HCT116 (cell line): ENCODE results near the gene ABCA1. TPM values are rescaled to one million over a fixed set of nuclear protein-coding genes. Genes with fewer than 3 reads are reported as not detected.
"Not testable (repeated sequence)": the region's sequence is repeated elsewhere in the genome, so short reads cannot be mapped to it uniquely, and the experiment has no call there.

Source experiments
- ATAC-seq: fragments of 200-7000 bp; cut with Tn5 transposase; 2 replicates; pipeline ENCODE4 v1.9.1; 2020; ENCODE audit warnings: mild to moderate bottlenecking, moderate library complexity
- BruUV-seq: library from RNA; stranded (reverse); fragments of 400-500 nt; replicated peaks from 2 replicates; lab custom pipeline; 2021; lab: Mats Ljungman, UMichigan
- CTCF ChIA-PET: fragments of 300-600 bp; sonication (Branson Sonifier 250); formaldehyde crosslinking; loops from one replicate; lab custom pipeline; 2021; ENCODE audit warnings: antibody characterized with exemption; lab: Charles Lee
- POLR2A ChIA-PET: fragments of 300-600, 350-600 bp; sonication (Branson Sonifier 250); formaldehyde crosslinking; loops from one replicate; lab custom pipeline; 2021; ENCODE audit warnings: antibody characterized with exemption; lab: Charles Lee
- RAD21 ChIA-PET, 2 experiments: fragments of 300-600 bp; sonication (Branson Sonifier 250); formaldehyde crosslinking; loops; one replicate each; lab custom pipeline; 2023; ENCODE audit warnings: low total read pairs in 2 of 2; ENCODE audit not compliant: uncharacterized antibody in 2 of 2, unreplicated experiment in 2 of 2, low non-redundant PET in 1 of 2; lab: Charles Lee
- DNase-seq: peaks from one replicate; pipeline ENCODE4 v3.0.0-alpha.2; 2010; ENCODE audit warnings: low read depth, low spot score
- H2AFZ ChIP-seq: fragments of 200-600 bp; shearing (Covaris generic), sonication (generic); 2 replicates; pipeline ENCODE4 v1.6.1; 2017; ENCODE audit warnings: low read depth, mixed run types, mixed read lengths, antibody characterized with exemption, low read length; ENCODE audit not compliant: poor library complexity, severe bottlenecking
- H3K27ac ChIP-seq: 2 replicates; pipeline ENCODE4 v1.5.1; 2012; ENCODE audit warnings: low read depth, low read length
- H3K27me3 ChIP-seq: fragments of 200-600 bp; sonication (generic); 2 replicates; pipeline ENCODE4 v1.6.1; 2016; ENCODE audit warnings: mixed run types, low read length, mixed read lengths; ENCODE audit not compliant: insufficient read depth
- H3K36me3 ChIP-seq, 2 experiments: fragments of 200-500 bp in 1 of 2; fragments of 200-600 bp in 1 of 2; sonication (Bioruptor generic) in 1 of 2; sonication (generic) in 1 of 2; 2 replicates each; pipeline versions ENCODE4 v1.5.1 to v1.6.1; 2014 to 2016; ENCODE audit warnings: low read length in 2 of 2, inconsistent platforms in 1 of 2, mixed read lengths in 1 of 2, mixed run types in 1 of 2; ENCODE audit not compliant: insufficient read depth in 2 of 2, control insufficient read depth in 1 of 2
- H3K4me1 ChIP-seq, 2 experiments: fragments of 200-600 bp in 1 of 2; sonication (generic) in 1 of 2; 2 replicates each; pipeline versions ENCODE4 v1.5.1 to v1.6.1; 2012 to 2017; ENCODE audit warnings: low read length in 2 of 2, inconsistent platforms in 1 of 2, mild to moderate bottlenecking in 1 of 2, mixed read lengths in 1 of 2, mixed run types in 1 of 2, moderate library complexity in 1 of 2; ENCODE audit not compliant: insufficient read depth in 2 of 2, control insufficient read depth in 1 of 2
- H3K4me2 ChIP-seq: fragments of 200-600 bp; sonication (generic); 2 replicates; pipeline ENCODE4 v1.6.1; 2017; ENCODE audit warnings: mixed run types, low read length, mixed read lengths
- H3K4me3 ChIP-seq, 2 experiments: fragments of 200-600 bp in 1 of 2; sonication (generic) in 1 of 2; replicated peaks in 1 of 2; 2 replicates each; pipeline ENCODE4 v1.5.1; 2011 to 2016; ENCODE audit warnings: low read length in 2 of 2, control low read depth in 1 of 2, low read depth in 1 of 2, mild to moderate bottlenecking in 1 of 2, mixed read lengths in 1 of 2, mixed run types in 1 of 2
- H3K79me2 ChIP-seq: fragments of 200-600 bp; sonication (generic); 2 replicates; pipeline ENCODE4 v1.6.1; 2017; ENCODE audit warnings: mild to moderate bottlenecking, mixed run types, low read length, moderate library complexity, mixed read lengths; ENCODE audit not compliant: insufficient read depth
- H3K9ac ChIP-seq: fragments of 200-600 bp; sonication (generic); 2 replicates; pipeline ENCODE4 v1.6.1; 2016; ENCODE audit warnings: low read length, mixed read lengths
- H3K9me2 ChIP-seq: fragments of 200-600 bp; sonication (generic), shearing (Covaris generic); 2 replicates; pipeline ENCODE4 v1.6.1; 2017; ENCODE audit warnings: mixed run types, mild to moderate bottlenecking, moderate library complexity; ENCODE audit not compliant: insufficient read depth
- H3K9me3 ChIP-seq, 2 experiments: fragments of 200-500 bp in 1 of 2; fragments of 200-600 bp in 1 of 2; sonication (Bioruptor generic) in 1 of 2; sonication (generic) in 1 of 2; 2 replicates each; pipeline ENCODE4 v1.6.1; 2014 to 2017; ENCODE audit warnings: low read length in 2 of 2, mixed read lengths in 2 of 2, inconsistent platforms in 1 of 2, low read depth in 1 of 2, mild to moderate bottlenecking in 1 of 2, mixed run types in 1 of 2, moderate library complexity in 1 of 2; ENCODE audit not compliant: control insufficient read depth in 1 of 2, insufficient read depth in 1 of 2
- H4K20me1 ChIP-seq: fragments of 200-600 bp; sonication (generic), shearing (Covaris generic); 2 replicates; pipeline ENCODE4 v1.6.1; 2017; ENCODE audit warnings: mixed run types, mild to moderate bottlenecking, moderate library complexity; ENCODE audit not compliant: insufficient read depth
- CBX3 ChIP-seq: IDR thresholded peaks from 2 replicates; pipeline ENCODE4 v1.6.1; 2012; ENCODE audit warnings: low read depth
- CEBPB ChIP-seq: IDR thresholded peaks from 2 replicates; pipeline ENCODE4 v1.6.1; 2012; ENCODE audit warnings: low read depth
- EGR1 ChIP-seq: IDR thresholded peaks from 2 replicates; pipeline ENCODE4 v1.6.1; 2012; ENCODE audit warnings: low read depth
- ELF1 ChIP-seq: IDR thresholded peaks from 2 replicates; pipeline ENCODE4 v1.6.1; 2012; ENCODE audit warnings: low read depth, borderline replicate concordance
- EZH2 ChIP-seq: fragments of 200-600 bp; sonication (generic); IDR thresholded peaks from 2 replicates; pipeline ENCODE4 v1.6.1; 2017; ENCODE audit warnings: antibody characterized with exemption, mixed run types
- EZH2phosphoT487 ChIP-seq: fragments of 200-600 bp; IDR thresholded peaks from 2 replicates; pipeline ENCODE4 v1.6.1; 2018; ENCODE audit warnings: antibody characterized with exemption, borderline replicate concordance
- JUND ChIP-seq: IDR thresholded peaks from 2 replicates; pipeline ENCODE4 v1.6.1; 2012
- POLR2A ChIP-seq: IDR thresholded peaks from 2 replicates; pipeline ENCODE4 v1.7.0; 2011; ENCODE audit warnings: borderline replicate concordance; ENCODE audit not compliant: insufficient read depth, insufficient read length; ENCODE audit errors: extremely low read depth
- RAD21 ChIP-seq: IDR thresholded peaks from 2 replicates; pipeline ENCODE4 v1.6.1; 2012; ENCODE audit warnings: low read depth, mild to moderate bottlenecking
- SP1 ChIP-seq: IDR thresholded peaks from 2 replicates; pipeline ENCODE4 v1.6.1; 2012; ENCODE audit warnings: low read depth
- YY1 ChIP-seq: IDR thresholded peaks from 2 replicates; pipeline ENCODE4 v1.6.1; 2011; ENCODE audit warnings: low read length, low read depth, moderate library complexity, mild to moderate bottlenecking; ENCODE audit not compliant: insufficient replicate concordance; ENCODE audit errors: extremely low read depth
- ZFX ChIP-seq: fragments of 450-650 bp; IDR thresholded peaks from 2 replicates; pipeline ENCODE4 v1.6.1; 2017
- ZNF274 ChIP-seq: fragments of 200-500 bp; sonication (Bioruptor generic); IDR thresholded peaks from 2 replicates; pipeline ENCODE4 v1.6.1; 2014; ENCODE audit warnings: mild to moderate bottlenecking, low read depth, low read length, inconsistent platforms
- intact Hi-C: fragments of 100-400 bp; cut with micrococcal nuclease; formaldehyde crosslinking; loops from 2 replicates; pipeline ENCODE4 v1.10.0; 2022
- total RNA-seq: library from RNA; stranded (reverse); gene quantifications from one replicate; pipeline ENCODE4 v1.2.1, GENCODE V29; 2021; ENCODE audit not compliant: unreplicated experiment
- TF ChIP-seq, protein P1 (sequence below): IDR thresholded peaks from 2 replicates; pipeline ENCODE4 v1.6.1; 2012; ENCODE audit warnings: low read depth
- TF ChIP-seq, protein P2 (sequence below), 3 experiments: fragments of 200-600 bp in 1 of 3; sonication (generic) in 1 of 3; IDR thresholded peaks in 2 of 3; conservative IDR thresholded peaks in 1 of 3; 2 replicates each; pipeline ENCODE4 v1.5.1; 2012 to 2017; ENCODE audit warnings: low read depth in 2 of 3, low read length in 2 of 3, antibody characterized with exemption in 1 of 3, borderline replicate concordance in 1 of 3, control low read depth in 1 of 3, mild to moderate bottlenecking in 1 of 3, mixed read lengths in 1 of 3, mixed run types in 1 of 3, moderate library complexity in 1 of 3; ENCODE audit not compliant: insufficient read depth in 1 of 3
- TF ChIP-seq, protein P3 (sequence below): IDR thresholded peaks from 2 replicates; pipeline ENCODE4 v1.6.1; 2012

Gene ABCA1
- total RNA-seq, 1 experiment from 2014 or later = 0.89 TPM

DNA sequence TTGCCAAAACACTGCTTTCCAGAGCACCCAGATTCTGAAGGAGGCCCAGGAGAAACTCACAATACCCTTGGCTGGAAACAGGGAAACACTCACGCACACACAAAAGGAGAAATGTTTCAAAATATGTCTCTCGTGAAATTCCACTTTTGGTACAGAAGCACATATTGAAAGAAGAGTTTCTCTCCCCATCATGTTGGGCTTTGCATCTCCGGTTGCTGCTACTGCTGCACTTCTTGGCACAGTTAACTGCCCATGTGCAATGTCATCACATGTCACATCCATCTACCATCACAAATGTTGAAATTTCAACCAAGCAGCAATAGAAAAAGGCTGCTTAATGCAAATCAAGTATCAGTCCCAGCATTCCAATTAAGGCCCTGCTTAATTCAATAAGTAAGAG, 72.1 kb downstream of the ABCA1 start:
- POLR2A ChIA-PET = no interaction called here
- BruUV-seq = no TSS peak
- H3K27me3 ChIP-seq = no peaks in the 10 kb centered on the region
- H3K4me2 ChIP-seq = no peak overlapping the region
- H4K20me1 ChIP-seq = no peaks in the 10 kb centered on the region
- intact Hi-C loops = no loop called here
- no peaks in the 10 kb centered on the region for H3K36me3 ChIP-seq
- H3K9me3 ChIP-seq = no peaks in the 10 kb centered on the region
- no peaks in the 10 kb centered on the region for H3K79me2 ChIP-seq
- RAD21 ChIA-PET = no interaction called here
- DNase-seq = no peak
- ATAC-seq = no peak
- H3K9me2 ChIP-seq = no peaks in the 10 kb centered on the region
- no peak overlapping the region for H3K27ac ChIP-seq
- CTCF ChIA-PET = no interaction called here
- TF ChIP-seq RAD21 (no peak), EZH2 (no peak), ZNF274 (no peak), SP1 (no peak), CEBPB (no peak), ZFX (no peak), ELF1 (no peak), CBX3 (no peak), POLR2A (no peak), JUND (no peak), YY1 (no peak), EGR1 (no peak), EZH2phosphoT487 (no peak)
- TF ChIP-seq, protein P1, sequence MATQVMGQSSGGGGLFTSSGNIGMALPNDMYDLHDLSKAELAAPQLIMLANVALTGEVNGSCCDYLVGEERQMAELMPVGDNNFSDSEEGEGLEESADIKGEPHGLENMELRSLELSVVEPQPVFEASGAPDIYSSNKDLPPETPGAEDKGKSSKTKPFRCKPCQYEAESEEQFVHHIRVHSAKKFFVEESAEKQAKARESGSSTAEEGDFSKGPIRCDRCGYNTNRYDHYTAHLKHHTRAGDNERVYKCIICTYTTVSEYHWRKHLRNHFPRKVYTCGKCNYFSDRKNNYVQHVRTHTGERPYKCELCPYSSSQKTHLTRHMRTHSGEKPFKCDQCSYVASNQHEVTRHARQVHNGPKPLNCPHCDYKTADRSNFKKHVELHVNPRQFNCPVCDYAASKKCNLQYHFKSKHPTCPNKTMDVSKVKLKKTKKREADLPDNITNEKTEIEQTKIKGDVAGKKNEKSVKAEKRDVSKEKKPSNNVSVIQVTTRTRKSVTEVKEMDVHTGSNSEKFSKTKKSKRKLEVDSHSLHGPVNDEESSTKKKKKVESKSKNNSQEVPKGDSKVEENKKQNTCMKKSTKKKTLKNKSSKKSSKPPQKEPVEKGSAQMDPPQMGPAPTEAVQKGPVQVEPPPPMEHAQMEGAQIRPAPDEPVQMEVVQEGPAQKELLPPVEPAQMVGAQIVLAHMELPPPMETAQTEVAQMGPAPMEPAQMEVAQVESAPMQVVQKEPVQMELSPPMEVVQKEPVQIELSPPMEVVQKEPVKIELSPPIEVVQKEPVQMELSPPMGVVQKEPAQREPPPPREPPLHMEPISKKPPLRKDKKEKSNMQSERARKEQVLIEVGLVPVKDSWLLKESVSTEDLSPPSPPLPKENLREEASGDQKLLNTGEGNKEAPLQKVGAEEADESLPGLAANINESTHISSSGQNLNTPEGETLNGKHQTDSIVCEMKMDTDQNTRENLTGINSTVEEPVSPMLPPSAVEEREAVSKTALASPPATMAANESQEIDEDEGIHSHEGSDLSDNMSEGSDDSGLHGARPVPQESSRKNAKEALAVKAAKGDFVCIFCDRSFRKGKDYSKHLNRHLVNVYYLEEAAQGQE = no peak
- TF ChIP-seq, protein P2, sequence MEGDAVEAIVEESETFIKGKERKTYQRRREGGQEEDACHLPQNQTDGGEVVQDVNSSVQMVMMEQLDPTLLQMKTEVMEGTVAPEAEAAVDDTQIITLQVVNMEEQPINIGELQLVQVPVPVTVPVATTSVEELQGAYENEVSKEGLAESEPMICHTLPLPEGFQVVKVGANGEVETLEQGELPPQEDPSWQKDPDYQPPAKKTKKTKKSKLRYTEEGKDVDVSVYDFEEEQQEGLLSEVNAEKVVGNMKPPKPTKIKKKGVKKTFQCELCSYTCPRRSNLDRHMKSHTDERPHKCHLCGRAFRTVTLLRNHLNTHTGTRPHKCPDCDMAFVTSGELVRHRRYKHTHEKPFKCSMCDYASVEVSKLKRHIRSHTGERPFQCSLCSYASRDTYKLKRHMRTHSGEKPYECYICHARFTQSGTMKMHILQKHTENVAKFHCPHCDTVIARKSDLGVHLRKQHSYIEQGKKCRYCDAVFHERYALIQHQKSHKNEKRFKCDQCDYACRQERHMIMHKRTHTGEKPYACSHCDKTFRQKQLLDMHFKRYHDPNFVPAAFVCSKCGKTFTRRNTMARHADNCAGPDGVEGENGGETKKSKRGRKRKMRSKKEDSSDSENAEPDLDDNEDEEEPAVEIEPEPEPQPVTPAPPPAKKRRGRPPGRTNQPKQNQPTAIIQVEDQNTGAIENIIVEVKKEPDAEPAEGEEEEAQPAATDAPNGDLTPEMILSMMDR (IDR thresholded peaks at IDR 0.05 in 2 of 3, conservative IDR thresholded peaks at IDR 0.05 in 1 of 3; ENCODE audit: borderline replicate concordance in 1 of 3, insufficient read depth in 1 of 3, low read depth in 2 of 3, low read length in 2 of 3) = no peak
- TF ChIP-seq, protein P3, sequence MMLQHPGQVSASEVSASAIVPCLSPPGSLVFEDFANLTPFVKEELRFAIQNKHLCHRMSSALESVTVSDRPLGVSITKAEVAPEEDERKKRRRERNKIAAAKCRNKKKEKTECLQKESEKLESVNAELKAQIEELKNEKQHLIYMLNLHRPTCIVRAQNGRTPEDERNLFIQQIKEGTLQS = no peak
- TF ChIP-seq, all 23 proteins: peak for 0
- H3K9ac ChIP-seq = no peak overlapping the region
- no peak overlapping the region for H3K4me3 ChIP-seq
- no peak overlapping the region for H2AFZ ChIP-seq
- no peaks in the 10 kb centered on the region for H3K4me1 ChIP-seq

DNA sequence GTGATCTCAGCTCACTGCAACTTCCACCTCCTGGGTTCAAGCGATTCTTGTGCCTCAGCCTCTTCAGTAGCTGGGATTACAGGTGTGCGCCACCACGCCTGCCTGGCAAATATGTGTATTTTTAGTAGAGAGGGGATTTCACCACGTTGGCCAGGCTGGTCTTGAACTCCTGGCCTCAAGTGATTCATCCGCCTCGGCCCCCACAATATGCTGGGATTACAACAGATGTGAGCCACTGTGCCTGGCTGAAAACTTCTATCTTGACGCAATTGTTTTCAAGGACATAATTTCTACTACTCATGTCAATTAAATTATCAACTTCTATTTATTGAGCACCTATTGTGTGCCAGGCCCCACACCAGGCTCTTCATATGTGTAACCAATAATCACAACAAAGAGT, 72.7 kb downstream of the ABCA1 start:
- H3K27ac ChIP-seq, H3K4me1 ChIP-seq, RAD21 ChIA-PET, CTCF ChIA-PET, H3K79me2 ChIP-seq, POLR2A ChIA-PET, H3K9me3 ChIP-seq, H3K36me3 ChIP-seq, H3K9ac ChIP-seq, BruUV-seq, H3K9me2 ChIP-seq, H3K4me2 ChIP-seq, intact Hi-C loops, H3K27me3 ChIP-seq, H2AFZ ChIP-seq, DNase-seq, H3K4me3 ChIP-seq, H4K20me1 ChIP-seq, ATAC-seq: not testable (repeated sequence)
